RCC 7860 (cell line): ENCODE data around the gene CYP39A1.

Experiments used
- DNase-seq: peaks from one replicate; pipeline ENCODE4 v3.0.0-alpha.2; 2015; ENCODE audit warnings: low spot score
- FAIRE-seq: peaks from 2 replicates; lab custom pipeline; 2012; peaks lifted over from hg19 to GRCh38; lab: Jason Lieb, UNC

The CYP39A1 gene

GRCh38 chr6:46652603-46653438, at the start of gene CYP39A1, which contains the start of gene SLC25A27:
TSS of gene CYP39A1 (minus strand) at chr6:46652818. CDS start at chr6:46652582, 236 bp downstream.
TSS of gene SLC25A27 (plus strand) at chr6:46652975. CDS start at chr6:46653193, 218 bp downstream.
- FAIRE-seq (no peak), DNase-seq (peak; percentile 51)

- FAIRE-seq: no peak
- no peak for DNase-seq
Measured at GRCh38 chr6:46699970-46700369, 47.4 kb upstream of the CYP39A1 start.

GRCh38 chr6:46690911-46691451, 38.4 kb upstream of the CYP39A1 start:
- DNase-seq (no peak), FAIRE-seq (no peak)

GRCh38 chr6:46690141-46690755, 37.6 kb upstream of the CYP39A1 start:
- FAIRE-seq (no peak), DNase-seq (no peak)

GRCh38 chr6:46689657-46690056, 37.0 kb upstream of the CYP39A1 start:
- DNase-seq: no peak
- FAIRE-seq: no peak

- DNase-seq: no peak
- FAIRE-seq: no peak
Measured at GRCh38 chr6:46688966-46689335, 36.3 kb upstream of the CYP39A1 start.

- FAIRE-seq: no peak
Measured at GRCh38 chr6:46688117-46688965, 35.7 kb upstream of the CYP39A1 start.

GRCh38 chr6:46687619-46688097, 35.0 kb upstream of the CYP39A1 start, which contains the start of gene TDRD6:
TSS of gene TDRD6 (plus strand) at chr6:46687885. CDS start at chr6:46688129, 244 bp downstream.
- DNase-seq (no peak), FAIRE-seq (no peak)

More at GRCh38 chr6:46688117-46688965, 35.7 kb upstream of the CYP39A1 start:
- DNase-seq: no peak

GRCh38 chr6:46684771-46685170, 32.2 kb upstream of the CYP39A1 start:
- DNase-seq (peak; percentile 25), FAIRE-seq (peak; percentile 27)

GRCh38 chr6:46677314-46677654, 24.7 kb upstream of the CYP39A1 start:
- FAIRE-seq: no peak
- DNase-seq: no peak

- FAIRE-seq (no peak), DNase-seq (no peak)
Measured at GRCh38 chr6:46676604-46677313, 24.1 kb upstream of the CYP39A1 start.

GRCh38 chr6:46674410-46674809, 21.8 kb upstream of the CYP39A1 start:
- FAIRE-seq (no peak), DNase-seq (no peak)

GRCh38 chr6:46667377-46667776, 14.8 kb upstream of the CYP39A1 start:
- FAIRE-seq (no peak), DNase-seq (no peak)

GRCh38 chr6:46661483-46661882, 8.9 kb upstream of the CYP39A1 start:
- FAIRE-seq (no peak), DNase-seq (no peak)

- FAIRE-seq (no peak), DNase-seq (no peak)
Measured at GRCh38 chr6:46657642-46658041, 5.0 kb upstream of the CYP39A1 start.

GRCh38 chr6:46655803-46656202, 3.2 kb upstream of the CYP39A1 start:
- FAIRE-seq: no peak
- DNase-seq: no peak

- no peak for FAIRE-seq
Measured at GRCh38 chr6:46653439-46654195, 999 bp upstream of the CYP39A1 start.

GRCh38 chr6:46652232-46652602, 401 bp downstream of the CYP39A1 start:
- FAIRE-seq: no peak
- DNase-seq: no peak

More at GRCh38 chr6:46653439-46654195, 999 bp upstream of the CYP39A1 start:
- DNase-seq: no peak

GRCh38 chr6:46651816-46652215, 802 bp downstream of the CYP39A1 start:
- DNase-seq: no peak
- no peak for FAIRE-seq
